Measurements from ENCODE around the gene SAP30.

SAP30 gene

DNA sequence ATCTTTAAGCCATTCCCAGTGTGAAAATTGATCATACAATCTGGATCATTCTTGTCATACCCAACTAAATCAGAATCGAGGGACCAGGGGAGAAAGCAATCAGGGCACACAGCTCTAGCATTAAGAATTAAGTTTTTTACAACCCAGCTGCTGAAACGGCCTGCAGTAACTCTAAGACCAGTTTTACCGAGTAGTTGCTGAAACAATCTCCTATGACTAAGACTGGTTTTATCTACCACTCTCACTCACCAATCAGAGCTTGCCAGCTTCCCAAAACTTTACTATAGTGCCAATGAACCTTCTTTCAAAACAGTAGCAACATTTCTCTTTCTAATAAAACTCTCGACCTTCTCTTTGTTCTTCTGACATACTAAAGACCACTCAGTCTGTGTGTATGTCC, 2.8 kb upstream of the SAP30 start:
- H3K4me3 ChIP-seq (ENCODE audit: low read depth, low read length): no peak overlapping the region
- DNase-seq (ENCODE audit: low read depth): peak; percentile 30
- TF ChIP-seq, protein P1, sequence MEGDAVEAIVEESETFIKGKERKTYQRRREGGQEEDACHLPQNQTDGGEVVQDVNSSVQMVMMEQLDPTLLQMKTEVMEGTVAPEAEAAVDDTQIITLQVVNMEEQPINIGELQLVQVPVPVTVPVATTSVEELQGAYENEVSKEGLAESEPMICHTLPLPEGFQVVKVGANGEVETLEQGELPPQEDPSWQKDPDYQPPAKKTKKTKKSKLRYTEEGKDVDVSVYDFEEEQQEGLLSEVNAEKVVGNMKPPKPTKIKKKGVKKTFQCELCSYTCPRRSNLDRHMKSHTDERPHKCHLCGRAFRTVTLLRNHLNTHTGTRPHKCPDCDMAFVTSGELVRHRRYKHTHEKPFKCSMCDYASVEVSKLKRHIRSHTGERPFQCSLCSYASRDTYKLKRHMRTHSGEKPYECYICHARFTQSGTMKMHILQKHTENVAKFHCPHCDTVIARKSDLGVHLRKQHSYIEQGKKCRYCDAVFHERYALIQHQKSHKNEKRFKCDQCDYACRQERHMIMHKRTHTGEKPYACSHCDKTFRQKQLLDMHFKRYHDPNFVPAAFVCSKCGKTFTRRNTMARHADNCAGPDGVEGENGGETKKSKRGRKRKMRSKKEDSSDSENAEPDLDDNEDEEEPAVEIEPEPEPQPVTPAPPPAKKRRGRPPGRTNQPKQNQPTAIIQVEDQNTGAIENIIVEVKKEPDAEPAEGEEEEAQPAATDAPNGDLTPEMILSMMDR (conservative IDR thresholded peaks at IDR 0.05; ENCODE audit: low read depth, low read length): no peak

DNA sequence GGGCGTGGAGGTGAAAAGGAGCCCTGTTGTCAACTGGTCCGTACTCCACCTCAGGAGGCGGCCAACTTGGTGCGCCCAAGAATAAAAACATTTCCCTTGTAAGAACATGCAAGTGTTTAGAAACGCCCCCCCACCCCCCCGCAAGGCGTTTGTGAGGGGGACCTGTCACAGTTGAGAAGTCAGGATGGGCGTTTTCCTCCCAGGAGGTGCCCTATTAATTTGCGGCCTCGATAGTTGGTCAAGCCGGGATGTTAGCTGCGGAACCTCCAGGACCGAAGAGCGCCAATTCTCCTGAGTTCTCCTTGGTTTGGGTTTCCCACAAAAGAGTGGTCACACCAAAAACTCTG, 651 bp upstream of the SAP30 start:
- H3K4me3 ChIP-seq (ENCODE audit: low read depth, low read length): peak overlapping the region; percentile 71
- no peak for DNase-seq (ENCODE audit: low read depth)
- TF ChIP-seq, protein P1 (conservative IDR thresholded peaks at IDR 0.05; ENCODE audit: low read depth, low read length): no peak

DNA sequence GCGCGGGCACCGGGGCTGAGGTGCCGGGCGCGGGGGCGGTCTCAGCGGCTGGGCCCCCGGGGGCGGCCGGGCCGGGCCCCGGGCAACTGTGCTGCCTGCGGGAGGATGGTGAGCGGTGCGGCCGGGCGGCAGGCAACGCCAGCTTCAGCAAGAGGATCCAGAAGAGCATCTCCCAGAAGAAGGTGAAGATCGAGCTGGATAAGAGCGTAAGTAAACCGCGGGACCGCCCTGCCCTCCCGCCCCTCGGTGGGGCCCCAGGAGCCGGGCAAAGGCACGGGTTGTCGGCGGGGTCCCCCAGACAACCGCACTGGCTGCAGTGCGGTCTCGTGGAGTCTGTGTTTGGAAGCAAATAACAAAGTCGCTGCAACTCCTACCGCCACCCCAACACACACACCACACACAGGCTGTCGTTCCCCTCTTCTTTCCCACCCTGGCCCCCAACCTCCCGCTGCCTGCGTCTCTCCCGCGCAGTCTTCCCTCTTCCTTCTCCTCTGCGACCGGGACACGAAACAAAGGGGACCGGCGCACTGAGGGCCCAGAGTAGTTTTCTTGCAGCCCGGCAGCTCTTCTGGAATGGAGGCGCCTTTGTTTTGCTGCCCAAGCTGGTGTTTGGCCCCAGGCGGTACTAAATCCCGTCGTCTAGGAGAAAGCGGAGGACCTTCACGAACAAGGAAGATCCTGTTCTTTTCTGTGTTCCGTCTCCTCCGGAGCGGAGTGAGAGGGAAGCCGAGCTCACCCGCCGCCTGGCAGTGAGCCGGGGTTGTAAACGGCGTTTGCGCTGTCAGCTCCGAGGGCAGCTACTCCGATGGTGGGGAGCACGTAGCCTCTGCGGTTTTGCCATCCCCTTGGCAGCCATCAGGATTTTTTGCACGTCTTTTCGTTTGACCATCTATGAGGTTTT, 788 bp downstream of the SAP30 start:
- TF ChIP-seq, protein P1 (conservative IDR thresholded peaks at IDR 0.05; ENCODE audit: low read depth, low read length): peak; percentile 22
- DNase-seq (ENCODE audit: low read depth): peak; percentile 73
- H3K4me3 ChIP-seq (ENCODE audit: low read depth, low read length): peak overlapping the region; percentile 92

DNA sequence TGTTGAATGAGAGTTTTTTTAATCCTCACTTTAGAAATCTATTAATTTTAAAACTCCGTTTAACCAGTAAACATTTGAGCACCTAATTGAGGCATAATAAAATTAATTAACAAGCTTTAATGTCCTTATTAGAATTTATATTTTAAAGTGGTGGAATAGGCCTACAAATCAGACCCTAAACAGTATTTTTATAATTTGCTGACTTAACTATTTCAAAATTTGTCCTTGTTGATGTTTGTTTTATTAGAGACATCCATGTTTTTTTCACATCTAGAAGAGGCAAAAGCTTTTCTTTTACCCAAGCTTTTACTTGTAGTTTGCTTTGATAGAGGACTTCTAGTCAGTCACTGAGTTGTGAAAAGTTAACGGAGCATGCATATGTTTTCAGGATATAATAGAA, 3.8 kb downstream of the SAP30 start:
- no peak for DNase-seq (ENCODE audit: low read depth)
- TF ChIP-seq, protein P1 (conservative IDR thresholded peaks at IDR 0.05; ENCODE audit: low read depth, low read length): no peak
- H3K4me3 ChIP-seq (ENCODE audit: low read depth, low read length): no peak overlapping the region

DNA sequence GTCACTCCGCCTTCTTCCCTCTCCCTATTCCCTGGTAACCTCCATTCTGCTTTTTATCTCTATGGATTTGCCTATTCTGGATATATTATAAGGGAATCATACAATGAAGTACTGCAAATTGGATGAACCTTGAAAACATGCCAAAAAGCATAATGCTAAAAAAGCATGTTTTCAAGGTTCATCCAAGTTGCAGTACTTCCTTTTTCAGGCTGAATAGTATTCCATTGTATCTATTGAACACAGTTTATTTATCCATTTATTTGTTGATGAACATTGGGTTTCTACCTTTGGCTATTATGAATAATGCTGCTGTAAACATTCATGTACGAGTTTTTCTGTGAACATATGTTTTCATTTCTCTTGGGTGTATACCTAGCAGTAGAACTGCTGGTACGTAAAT, 9.2 kb downstream of the SAP30 start:
- no peak overlapping the region for H3K4me3 ChIP-seq (ENCODE audit: low read depth, low read length)
- no peak for DNase-seq (ENCODE audit: low read depth)
- TF ChIP-seq, protein P1 (conservative IDR thresholded peaks at IDR 0.05; ENCODE audit: low read depth, low read length): no peak

DNA sequence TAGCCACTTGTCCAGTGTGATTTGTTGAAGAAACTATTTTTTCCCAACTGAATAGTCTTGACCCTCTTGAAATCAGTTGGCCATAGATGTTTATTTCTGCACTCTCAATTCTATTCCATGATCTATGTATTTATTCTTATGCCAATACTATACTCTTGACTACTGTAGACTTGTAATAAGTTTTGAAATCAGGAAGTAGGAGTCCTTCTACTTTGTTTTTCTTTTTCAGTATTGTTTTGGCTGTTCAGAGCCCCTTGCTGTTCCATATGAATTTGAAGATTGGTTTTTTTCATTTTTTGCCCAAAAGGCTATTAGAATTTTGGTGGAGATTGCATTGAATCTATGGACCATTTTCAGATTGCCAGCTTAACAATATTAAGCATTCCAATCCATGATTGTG, 10.2 kb downstream of the SAP30 start:
- TF ChIP-seq, protein P1 (conservative IDR thresholded peaks at IDR 0.05; ENCODE audit: low read depth, low read length): no peak
- H3K4me3 ChIP-seq (ENCODE audit: low read depth, low read length): no peak overlapping the region
- no peak for DNase-seq (ENCODE audit: low read depth)

DNA sequence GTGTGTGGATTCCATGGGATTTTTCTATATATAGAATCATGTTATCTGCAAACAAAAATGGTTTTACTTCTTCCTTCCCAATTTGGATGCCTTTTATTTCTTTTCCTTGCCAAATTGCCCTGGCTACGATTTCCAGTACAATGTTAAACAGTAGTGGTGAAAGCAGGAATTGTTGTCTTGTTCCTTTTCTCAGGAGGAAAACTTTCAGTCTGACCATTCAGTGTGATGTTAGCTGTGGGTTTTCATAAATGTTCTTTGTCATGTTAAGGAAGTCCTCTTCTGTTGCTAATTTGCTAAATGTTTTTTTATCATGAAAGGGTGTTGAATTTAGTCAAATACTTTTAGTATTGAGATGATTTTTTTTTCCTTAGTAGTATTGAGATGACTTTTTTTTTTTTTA, 10.9 kb downstream of the SAP30 start:
- TF ChIP-seq, protein P1 (conservative IDR thresholded peaks at IDR 0.05; ENCODE audit: low read depth, low read length): no peak
- no peak overlapping the region for H3K4me3 ChIP-seq (ENCODE audit: low read depth, low read length)
- no peak for DNase-seq (ENCODE audit: low read depth)
